NT2/D1 (cell line): ENCODE measurements around the gene BEGAIN.

Experiments used
- DNase-seq: peaks from one replicate; pipeline ENCODE4 v3.0.0-alpha.2; 2011; ENCODE audit warnings: low read depth, low spot score
- H3K27me3 ChIP-seq: 2 replicates; pipeline ENCODE4 v1.6.0; 2011; ENCODE audit warnings: mild to moderate bottlenecking; ENCODE audit not compliant: insufficient read length, insufficient read depth
- H3K36me3 ChIP-seq: 2 replicates; pipeline ENCODE4 v1.6.1; 2011; ENCODE audit warnings: mild to moderate bottlenecking, low read length, mixed read lengths; ENCODE audit not compliant: insufficient read depth, insufficient read length
- H3K4me1 ChIP-seq: 2 replicates; pipeline ENCODE4 v1.5.1; 2011; ENCODE audit not compliant: insufficient read depth, insufficient read length
- H3K4me3 ChIP-seq: 2 replicates; pipeline ENCODE4 v1.5.1; 2011; ENCODE audit warnings: low read depth; ENCODE audit not compliant: insufficient read length
- H3K9ac ChIP-seq: 2 replicates; pipeline ENCODE4 v1.6.0; 2011; ENCODE audit warnings: low read depth; ENCODE audit not compliant: insufficient read length
- H3K9me3 ChIP-seq: 2 replicates; pipeline ENCODE4 v1.5.1; 2011; ENCODE audit warnings: mild to moderate bottlenecking, low read length; ENCODE audit not compliant: insufficient read depth
- SUZ12 ChIP-seq: IDR thresholded peaks from 2 replicates; pipeline ENCODE4 v1.6.1; 2011; ENCODE audit not compliant: insufficient read length, insufficient read depth; ENCODE audit errors: extremely low read depth
- YY1 ChIP-seq: IDR thresholded peaks from 2 replicates; pipeline ENCODE4 v1.6.1; 2011; ENCODE audit not compliant: insufficient read length, insufficient read depth
- ZNF274 ChIP-seq: IDR thresholded peaks from 2 replicates; pipeline ENCODE4 v1.6.1; 2011; ENCODE audit warnings: mild to moderate bottlenecking, low read depth, low read length

Gene BEGAIN

DNA sequence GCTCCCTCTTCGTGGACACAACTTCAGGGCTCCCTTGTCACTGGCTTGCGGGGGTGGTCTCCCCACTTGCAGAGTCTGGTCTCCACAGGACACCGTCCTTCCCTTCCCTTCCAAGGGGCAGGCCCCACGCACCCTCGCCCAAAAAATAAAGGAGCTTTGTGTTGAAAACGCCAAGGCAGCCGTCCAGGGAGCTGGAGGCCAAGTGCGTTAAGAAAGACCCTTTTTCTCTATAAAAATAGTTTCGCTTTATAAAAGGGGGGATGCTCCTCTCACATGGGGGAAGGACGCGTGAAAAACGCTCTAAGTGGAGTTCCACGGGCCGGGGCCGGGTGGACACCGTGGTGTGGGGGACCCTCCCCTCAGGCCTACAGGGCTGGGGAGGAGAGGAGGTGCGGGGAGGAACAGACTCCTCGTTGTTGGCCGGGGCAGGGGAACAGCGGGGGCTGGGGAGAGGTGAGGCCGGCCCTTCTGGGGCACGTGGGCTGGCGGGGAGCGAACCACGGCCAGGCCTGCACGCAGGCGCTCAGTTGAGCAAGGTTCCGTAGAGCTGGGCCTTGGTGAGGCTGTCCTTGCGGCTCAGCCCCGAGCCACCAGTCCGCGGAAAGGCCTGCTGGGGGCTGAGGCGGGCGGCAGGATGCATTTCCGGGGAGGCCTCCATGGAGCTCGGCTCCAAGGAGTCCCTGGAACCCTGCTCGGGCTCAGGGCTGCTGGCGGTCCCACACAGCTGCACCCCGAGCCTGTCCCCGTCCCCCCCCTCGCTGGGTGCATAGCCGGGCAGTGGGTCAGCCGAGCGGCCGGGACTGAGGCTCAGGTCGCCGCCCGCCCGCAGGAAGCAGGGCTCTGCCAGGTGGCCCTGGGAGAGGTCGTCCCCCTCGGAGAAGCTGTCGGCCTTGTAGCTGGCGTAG lies 49.5 kb downstream of the BEGAIN start:
- H3K4me1 ChIP-seq: peaks cover 17% of the 10 kb centered on the region

DNA sequence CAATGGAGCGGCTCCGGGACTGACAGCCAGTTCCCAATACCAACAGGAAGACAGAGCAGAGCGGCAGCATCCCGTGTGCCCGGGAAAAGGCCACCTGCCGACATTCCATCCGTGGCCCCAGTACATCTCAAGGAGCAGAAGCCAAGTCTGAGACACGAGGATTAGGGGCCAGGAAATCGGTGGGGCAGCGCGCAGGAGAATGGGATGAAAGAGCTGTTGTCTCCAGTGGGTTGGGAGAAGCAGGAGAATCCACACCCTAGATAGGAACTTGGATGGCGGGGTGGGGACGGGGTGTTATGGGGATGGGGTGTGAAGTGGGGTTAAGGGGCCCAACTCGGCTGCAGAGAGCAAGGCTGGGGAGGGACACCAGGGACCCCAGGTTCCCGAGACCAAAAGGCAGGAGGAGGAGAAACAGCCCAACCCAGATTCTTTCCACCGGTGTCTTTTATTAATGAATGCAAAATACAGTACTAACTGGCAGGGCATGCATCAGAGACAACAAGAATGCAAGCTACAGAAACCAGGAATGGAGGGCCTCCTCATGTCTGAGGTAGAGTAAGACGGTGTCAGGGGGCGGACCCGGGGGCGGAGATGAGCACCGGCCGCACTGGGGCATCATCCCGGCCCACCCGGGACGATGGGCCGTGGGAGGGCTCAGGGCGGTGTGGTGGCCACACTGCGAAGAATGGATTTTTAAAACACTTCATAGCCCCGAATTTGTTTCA lies 50.3 kb downstream of the BEGAIN start:
- no peaks in the 10 kb centered on the region for H3K9me3 ChIP-seq
- peaks cover 19% of the 10 kb centered on the region for H3K4me1 ChIP-seq
- no peaks in the 10 kb centered on the region for H3K36me3 ChIP-seq
- TF ChIP-seq ZNF274 (no peak), SUZ12 (no peak), YY1 (no peak)
- no peak for DNase-seq
- H3K27me3 ChIP-seq: no peaks in the 10 kb centered on the region
- no peak overlapping the region for H3K4me3 ChIP-seq
- H3K9ac ChIP-seq: no peak overlapping the region

More for the DNA sequence above, 49.5 kb downstream of the BEGAIN start:
- no peaks in the 10 kb centered on the region for H3K36me3 ChIP-seq
- no peaks in the 10 kb centered on the region for H3K27me3 ChIP-seq
- H3K4me3 ChIP-seq: no peak overlapping the region
- no peaks in the 10 kb centered on the region for H3K9me3 ChIP-seq
- H3K9ac ChIP-seq: no peak overlapping the region
- no peak for TF ChIP-seq ZNF274
- no peak for TF ChIP-seq YY1
- no peak for TF ChIP-seq SUZ12
- DNase-seq: no peak

DNA sequence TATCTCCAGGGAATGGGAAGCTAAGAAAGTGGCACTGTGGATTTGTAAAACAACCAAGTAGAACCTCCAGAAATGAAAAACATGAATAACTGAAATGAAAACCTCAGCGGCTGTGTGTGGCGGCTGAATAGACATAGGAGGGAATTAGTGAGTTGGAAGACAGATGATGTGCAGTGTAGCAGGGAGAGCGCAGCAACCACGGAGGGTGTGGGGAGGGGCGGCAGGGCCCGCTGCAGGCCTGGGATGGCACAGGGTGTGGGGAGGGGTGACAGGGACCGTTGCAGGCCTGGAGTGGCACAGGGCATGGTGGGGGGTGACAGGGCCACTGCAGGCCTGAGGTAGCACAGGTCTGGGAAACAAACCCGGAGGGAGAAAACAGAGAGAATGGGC lies 51.1 kb downstream of the BEGAIN start:
- DNase-seq: no peak
- TF ChIP-seq ZNF274 (no peak), YY1 (no peak), SUZ12 (no peak)
- no peaks in the 10 kb centered on the region for H3K9me3 ChIP-seq
- H3K4me3 ChIP-seq: no peak overlapping the region
- H3K9ac ChIP-seq: no peak overlapping the region
- no peaks in the 10 kb centered on the region for H3K36me3 ChIP-seq
- H3K27me3 ChIP-seq: no peaks in the 10 kb centered on the region
- peaks cover 18% of the 10 kb centered on the region for H3K4me1 ChIP-seq

DNA sequence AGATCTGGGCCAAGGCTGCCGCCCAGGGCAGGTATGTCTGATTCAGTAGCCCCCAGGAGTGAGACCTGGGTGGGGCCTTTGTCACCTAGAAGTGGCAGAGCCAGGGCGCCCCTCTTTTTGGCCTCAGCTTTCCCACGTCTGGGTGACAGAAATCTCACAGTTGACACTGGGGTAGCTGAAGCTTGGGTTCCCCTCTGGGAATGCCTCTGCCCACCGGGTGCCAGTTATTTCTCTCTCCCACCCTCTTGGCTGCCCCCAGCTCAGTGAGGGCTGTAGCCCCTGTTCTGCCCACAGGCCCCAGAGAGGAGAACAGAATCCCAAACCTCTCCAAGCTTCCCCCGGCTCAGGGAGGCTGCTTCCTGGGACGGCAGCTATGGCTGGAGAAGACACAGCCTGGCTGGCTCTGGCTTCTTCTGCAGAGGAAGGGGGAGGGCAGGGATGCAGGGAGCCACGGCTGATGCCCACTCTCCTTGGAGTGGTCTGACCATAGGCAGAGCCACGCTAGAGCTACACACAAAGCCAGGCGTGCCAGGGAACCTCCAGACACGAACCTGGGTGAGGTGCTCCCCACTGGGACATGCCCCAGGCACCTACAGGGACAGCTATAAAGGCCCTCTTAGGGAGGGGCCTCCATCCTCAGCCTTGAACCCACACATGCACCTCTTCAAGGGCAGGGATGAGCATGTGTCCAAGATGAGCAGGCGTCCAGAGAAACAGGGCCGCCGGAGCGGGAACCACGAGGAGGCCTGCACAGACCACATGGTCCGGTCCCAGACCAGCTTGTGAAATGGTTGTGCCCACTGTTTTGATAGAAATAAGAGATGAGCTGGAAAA lies 51.7 kb downstream of the BEGAIN start:
- no peak for DNase-seq
- no peak overlapping the region for H3K9ac ChIP-seq
- peaks cover 15% of the 10 kb centered on the region for H3K4me1 ChIP-seq

DNA sequence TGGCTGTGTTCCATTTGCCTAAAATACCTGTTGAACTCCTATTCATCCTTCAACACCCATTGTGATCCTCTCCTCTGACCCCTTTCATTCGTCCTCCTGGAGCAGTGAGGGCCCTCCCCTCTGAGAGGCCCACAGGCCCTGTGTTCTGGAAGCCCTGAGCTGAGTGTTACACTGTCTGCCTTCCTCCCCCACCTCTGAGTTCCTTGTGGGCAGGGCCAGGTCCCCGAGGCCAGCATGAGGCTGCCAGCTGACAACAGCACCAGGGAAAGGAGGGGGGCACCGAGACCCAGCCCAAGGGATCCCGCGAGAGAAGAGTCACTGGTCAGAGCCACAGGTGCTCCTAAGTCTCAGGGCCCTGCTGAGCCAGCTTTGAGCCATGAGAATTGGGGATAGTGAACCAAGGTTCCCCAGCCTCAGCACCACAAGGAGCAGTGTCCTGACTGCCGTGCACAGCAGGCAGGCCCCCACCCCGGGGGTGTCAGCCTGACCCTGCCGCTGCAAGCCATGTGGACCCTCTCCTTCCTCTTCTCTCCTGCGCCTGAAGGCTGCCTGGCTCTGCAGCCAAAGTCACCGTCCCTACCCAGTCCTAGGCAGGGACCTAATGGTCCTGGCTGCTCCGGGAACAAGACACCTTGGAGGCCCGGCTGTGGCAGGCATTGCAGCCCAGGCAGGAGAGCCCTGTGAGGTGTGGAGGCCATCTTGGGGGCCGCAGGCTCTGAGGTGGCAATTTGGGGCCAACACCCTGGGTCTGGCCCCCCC lies 52.5 kb downstream of the BEGAIN start:
- Histone ChIP-seq H3K4me3 (no peak overlapping the region), H3K4me1 (peaks cover 15% of the 10 kb centered on the region), H3K9me3 (no peaks in the 10 kb centered on the region), H3K27me3 (no peaks in the 10 kb centered on the region), H3K36me3 (no peaks in the 10 kb centered on the region), H3K9ac (no peak overlapping the region)
- TF ChIP-seq ZNF274: no peak
- DNase-seq: no peak

More for the DNA sequence above, 51.7 kb downstream of the BEGAIN start:
- Histone ChIP-seq H3K36me3 (no peaks in the 10 kb centered on the region), H3K4me3 (no peak overlapping the region), H3K9me3 (no peaks in the 10 kb centered on the region), H3K27me3 (no peaks in the 10 kb centered on the region)
- no peak for TF ChIP-seq SUZ12
- TF ChIP-seq YY1: no peak
- TF ChIP-seq ZNF274: no peak

DNA sequence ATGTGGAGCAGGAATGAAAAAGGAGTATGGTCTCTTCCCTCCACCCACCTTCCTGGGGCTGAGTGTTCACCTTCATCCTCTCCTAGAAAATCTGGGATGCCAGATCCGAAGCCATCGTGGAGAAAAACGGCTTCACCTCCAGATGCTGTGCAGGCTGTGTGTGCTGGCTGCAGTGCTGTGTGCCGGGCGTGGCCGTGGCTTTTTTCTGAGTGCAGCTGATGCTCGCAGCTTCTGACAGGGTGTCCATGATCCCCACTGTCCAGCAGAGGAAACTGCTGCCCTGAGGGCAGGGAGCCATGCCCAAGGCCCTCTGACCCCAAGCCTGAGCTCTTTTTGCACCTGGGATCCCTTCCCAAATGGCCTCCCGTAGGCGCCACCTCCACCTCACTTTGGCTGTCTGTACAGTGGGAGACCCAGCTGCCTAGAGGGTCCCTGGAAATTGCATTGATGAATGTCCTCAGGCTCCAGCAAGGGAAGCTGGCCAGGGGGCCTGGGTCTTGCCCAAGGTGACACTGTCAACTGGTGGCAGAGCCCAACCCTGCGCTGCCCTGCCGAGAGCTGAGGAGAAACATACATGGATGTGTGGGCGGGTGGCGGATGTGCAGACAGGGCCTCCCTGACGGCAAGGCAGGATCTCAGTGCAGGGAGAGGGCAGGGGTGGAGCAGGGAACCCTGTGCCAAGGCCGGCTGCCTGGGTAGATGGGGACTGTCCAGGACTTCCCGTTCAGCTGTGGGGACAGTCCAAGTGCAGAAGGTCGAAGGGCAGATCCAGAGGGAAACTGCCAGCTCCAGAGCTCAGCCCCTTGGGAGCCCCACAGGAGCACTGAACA lies 53.3 kb downstream of the BEGAIN start:
- H3K9me3 ChIP-seq: no peaks in the 10 kb centered on the region
- H3K36me3 ChIP-seq: no peaks in the 10 kb centered on the region
- H3K27me3 ChIP-seq: no peaks in the 10 kb centered on the region
- H3K4me3 ChIP-seq: no peak overlapping the region
- no peak for DNase-seq
- H3K9ac ChIP-seq: no peak overlapping the region
- no peak for TF ChIP-seq SUZ12
- no peak for TF ChIP-seq YY1
- TF ChIP-seq ZNF274: no peak
- H3K4me1 ChIP-seq: peaks cover 15% of the 10 kb centered on the region
